T-cell (primary cell): Measurements from ENCODE around the gene GNG14. TPM values are rescaled to one million over a fixed set of nuclear protein-coding genes. Genes with fewer than 3 reads are reported as not detected.
"Not testable (repeated sequence)": the region's sequence is repeated elsewhere in the genome, so short reads cannot be mapped to it uniquely, and the experiment has no call there.

ENCODE experiments used
- ATAC-seq, 4 experiments: fragments of 200-7000 bp in 3 of 4; fragments of 150-1000 bp in 1 of 4; cut with Tn5 transposase; replicated peaks in 1 of 4; 1 replicate in 3 of 4; 2 replicates in 1 of 4; pipeline ENCODE4 v1.10.0; 2021; ENCODE audit warnings: moderate library complexity in 3 of 4, mild to moderate bottlenecking in 2 of 4, moderate number of reproducible peaks in 1 of 4
- CTCF ChIA-PET, 2 donors: fragments of 300-600 bp; sonication (Branson Sonifier 250); formaldehyde crosslinking; loops; one replicate each; lab custom pipeline; 2022; ENCODE audit warnings: antibody characterized with exemption in 2 of 2; lab: Charles Lee
- POLR2A ChIA-PET, 2 donors: fragments of 300-600 bp; sonication (Branson Sonifier 250); formaldehyde crosslinking; loops; one replicate each; lab custom pipeline; 2022; ENCODE audit warnings: antibody characterized with exemption in 2 of 2; lab: Charles Lee
- DNase-seq, 35 experiments: peaks; one replicate each; pipeline versions ENCODE4 v3.0.0 to v3.0.0-alpha.2; 2013 to 2023
- H3K27ac ChIP-seq: one replicate; pipeline ENCODE4 v1.5.1; 2013; ENCODE audit warnings: low read length
- H3K27me3 ChIP-seq, 2 experiments: replicated peaks in 1 of 2; 1 replicate in 1 of 2; 2 replicates in 1 of 2; pipeline versions ENCODE4 v1.6.1 to v1.7.0; 2013; ENCODE audit warnings: low read length in 1 of 2, mixed read lengths in 1 of 2; ENCODE audit not compliant: control insufficient read depth in 2 of 2, insufficient read depth in 2 of 2; ENCODE audit errors: extremely low read depth in 1 of 2
- H3K36me3 ChIP-seq, 2 donors: 1 replicate in 1 of 2; 2 replicates in 1 of 2; pipeline versions ENCODE4 v1.6.1 to v1.7.0; 2013; ENCODE audit warnings: low read length in 1 of 2; ENCODE audit not compliant: control insufficient read depth in 2 of 2, insufficient read depth in 1 of 2; ENCODE audit errors: extremely low read depth in 1 of 2
- H3K4me1 ChIP-seq, 2 experiments: 1 replicate in 1 of 2; 2 replicates in 1 of 2; pipeline versions ENCODE4 v1.6.1 to v1.7.0; 2013; ENCODE audit warnings: low read length in 2 of 2, mixed read lengths in 1 of 2; ENCODE audit not compliant: insufficient read depth in 2 of 2, control insufficient read depth in 1 of 2; ENCODE audit errors: extremely low read depth in 1 of 2
- H3K4me3 ChIP-seq, 2 donors: 1 replicate in 1 of 2; 2 replicates in 1 of 2; pipeline versions ENCODE4 v1.5.1 to v1.7.0; 2013; ENCODE audit warnings: mild to moderate bottlenecking in 2 of 2, low read length in 1 of 2, moderate library complexity in 1 of 2; ENCODE audit not compliant: control insufficient read depth in 1 of 2; ENCODE audit errors: extremely low read depth in 1 of 2
- H3K9me3 ChIP-seq: 2 replicates; pipeline ENCODE4 v1.7.0; 2013
- H3K27ac Mint-ChIP-seq, 2 donors: one replicate each; pipeline ENCODE4 v1.8.0; 2020 to 2021; ENCODE audit warnings: mild to moderate bottlenecking in 2 of 2, mixed read lengths in 2 of 2
- H3K27me3 Mint-ChIP-seq, 2 donors: one replicate each; pipeline ENCODE4 v1.8.0; 2021 to 2022; ENCODE audit warnings: mixed read lengths in 2 of 2
- H3K36me3 Mint-ChIP-seq: one replicate; pipeline ENCODE4 v1.8.0; 2021; ENCODE audit warnings: mixed read lengths
- H3K4me1 Mint-ChIP-seq, 3 donors: one replicate each; pipeline ENCODE4 v1.8.0; 2020 to 2022; ENCODE audit warnings: mixed read lengths in 3 of 3, mild to moderate bottlenecking in 1 of 3
- H3K4me3 Mint-ChIP-seq, 3 donors: one replicate each; pipeline ENCODE4 v1.8.0; 2020 to 2022; ENCODE audit warnings: mild to moderate bottlenecking in 3 of 3, mixed read lengths in 3 of 3, moderate library complexity in 3 of 3
- H3K9me3 Mint-ChIP-seq, 3 donors: one replicate each; pipeline ENCODE4 v1.8.0; 2020 to 2022; ENCODE audit warnings: mixed read lengths in 3 of 3
- WGBS: methylation state at CpG from one replicate; pipeline ENCODE4 v1.1.5; 2013; ENCODE audit warnings: missing lambda C conversion rate; ENCODE audit not compliant: insufficient coverage; 5-methylcytosine and 5-hydroxymethylcytosine counted together
- total RNA-seq, 35 experiments: library from RNA in 6 of 35; stranded (reverse) in 6 of 35; fragments of 120-200 nt in 1 of 35; gene quantifications; one replicate each; pipeline versions ENCODE4 v1.2.1 to v1.2.4 and lab custom pipeline; 2013 to 2026

GNG14 gene
- total RNA-seq, 5 donors from 2014 or later (not counting 1 experiment from before 2014, with no cell fraction given): not detected

GRCh38 chr19:12712077-12712476 lies 24.3 kb downstream of the GNG14 start:
- POLR2A ChIA-PET: interaction anchor here in 1 of 2 donors (0.7 kb wide), 1 partner anchor 333 kb away, joined by 3 read pairs; no protein-coding TSS in a partner anchor
- peaks cover 18% of the 10 kb centered on the region for H3K36me3 Mint-ChIP-seq
- H3K27ac Mint-ChIP-seq: not testable (repeated sequence)

DNA sequence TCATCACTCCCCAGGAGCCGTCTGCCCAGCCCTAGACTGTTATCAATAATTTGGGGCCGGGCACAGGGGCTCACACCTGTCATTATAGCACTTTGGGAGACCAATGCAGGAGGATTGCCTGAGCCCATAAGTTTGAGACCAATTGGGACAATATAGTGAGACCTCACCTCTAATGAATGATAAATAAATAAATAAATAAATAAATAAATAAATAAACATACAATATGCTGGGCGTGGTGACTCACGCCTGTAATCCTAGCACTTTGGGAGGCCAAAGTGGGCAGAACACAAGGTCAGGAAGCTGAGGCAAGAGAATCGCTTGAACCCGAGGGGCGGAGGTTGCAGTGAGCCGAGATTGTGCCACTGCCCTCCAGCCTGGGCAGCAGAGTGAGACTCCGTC lies 25.5 kb downstream of the GNG14 start:
- H3K4me1 Mint-ChIP-seq, H3K4me3 ChIP-seq, DNase-seq, H3K27me3 Mint-ChIP-seq, H3K27ac ChIP-seq, ATAC-seq, H3K9me3 ChIP-seq, H3K4me3 Mint-ChIP-seq, H3K27me3 ChIP-seq, H3K9me3 Mint-ChIP-seq, H3K4me1 ChIP-seq, H3K27ac Mint-ChIP-seq, CTCF ChIA-PET: not testable (repeated sequence)
- WGBS: 92% methylated on average over 2 of the region's 9 CpGs
- POLR2A ChIA-PET: interaction anchor here in 1 of 2 donors (0.6 kb wide), 1 partner anchor 52 kb away, joined by 3 read pairs; no protein-coding TSS in a partner anchor
- peaks cover 22 to 69% of the 10 kb centered on the region in 2 donors for H3K36me3 ChIP-seq
- H3K36me3 Mint-ChIP-seq: peaks cover 18% of the 10 kb centered on the region

More at GRCh38 chr19:12712077-12712476, 24.3 kb downstream of the GNG14 start:
- peak in 1 of 35 experiments; percentile 24 for DNase-seq
- ATAC-seq, H3K4me1 Mint-ChIP-seq, H3K27ac ChIP-seq, H3K4me3 Mint-ChIP-seq, H3K4me3 ChIP-seq, H3K9me3 Mint-ChIP-seq, H3K9me3 ChIP-seq, H3K27me3 ChIP-seq, H3K27me3 Mint-ChIP-seq, H3K4me1 ChIP-seq: not testable (repeated sequence)
- peaks cover 22 to 72% of the 10 kb centered on the region in 2 donors for H3K36me3 ChIP-seq
- CTCF ChIA-PET: interaction anchor here in 1 of 2 donors (0.8 kb wide), 1 partner anchor 15 kb away, joined by 3 read pairs; the partner anchor contains the start of gene FBXW9
- WGBS: no CpG with 5 or more reads among the region's 14 CpGs

GRCh38 chr19:12715102-12715501 lies 27.3 kb downstream of the GNG14 start:
- Mint-ChIP-seq H3K4me1 (peaks cover 0 to 9% (median 2%) of the 10 kb centered on the region in 3 donors), H3K27ac (no peak overlapping the region), H3K27me3 (no peaks in the 10 kb centered on the region), H3K9me3 (no peaks in the 10 kb centered on the region), H3K4me3 (no peak overlapping the region), H3K36me3 (peaks cover 18% of the 10 kb centered on the region)
- WGBS: 96% methylated on average over 15 of the region's 15 CpGs
- no peak for DNase-seq
- POLR2A ChIA-PET: no interaction called here
- H3K27me3 ChIP-seq: no peaks in the 10 kb centered on the region
- CTCF ChIA-PET: interaction anchor here in 1 of 2 donors (0.5 kb wide), 1 partner anchor 33 kb away, joined by 4 read pairs; no protein-coding TSS in a partner anchor
- H3K27ac ChIP-seq: no peak overlapping the region
- peaks cover 0 to under 1% of the 10 kb centered on the region in 2 experiments for H3K4me1 ChIP-seq
- no peak overlapping the region for H3K4me3 ChIP-seq
- no peaks in the 10 kb centered on the region for H3K9me3 ChIP-seq
- ATAC-seq: no peak
- peaks cover 19 to 67% of the 10 kb centered on the region in 2 donors for H3K36me3 ChIP-seq

GRCh38 chr19:12715929-12716328 lies 28.1 kb downstream of the GNG14 start:
- no peak overlapping the region for H3K27ac ChIP-seq
- peaks cover 13% of the 10 kb centered on the region for H3K36me3 Mint-ChIP-seq
- peaks cover 17 to 59% of the 10 kb centered on the region in 2 donors for H3K36me3 ChIP-seq
- DNase-seq (no peak), ATAC-seq (no peak)
- H3K4me3 Mint-ChIP-seq: no peak overlapping the region
- H3K9me3 Mint-ChIP-seq: no peaks in the 10 kb centered on the region
- ChIA-PET CTCF (no interaction called here), POLR2A (interaction anchor here in 1 of 2 donors (0.6 kb wide), 1 partner anchor 13 kb away, joined by 3 read pairs; no protein-coding TSS in a partner anchor)
- H3K27me3 ChIP-seq: no peaks in the 10 kb centered on the region
- H3K4me1 Mint-ChIP-seq: peaks cover 7 to 15% (median 8%) of the 10 kb centered on the region in 3 donors
- no CpG with 5 or more reads among the region's 3 CpGs for WGBS
- no peaks in the 10 kb centered on the region for H3K27me3 Mint-ChIP-seq
- no peak overlapping the region for H3K27ac Mint-ChIP-seq
- no peak overlapping the region for H3K4me3 ChIP-seq
- peaks cover 2 to 9% of the 10 kb centered on the region in 2 experiments for H3K4me1 ChIP-seq
- H3K9me3 ChIP-seq: no peaks in the 10 kb centered on the region

DNA sequence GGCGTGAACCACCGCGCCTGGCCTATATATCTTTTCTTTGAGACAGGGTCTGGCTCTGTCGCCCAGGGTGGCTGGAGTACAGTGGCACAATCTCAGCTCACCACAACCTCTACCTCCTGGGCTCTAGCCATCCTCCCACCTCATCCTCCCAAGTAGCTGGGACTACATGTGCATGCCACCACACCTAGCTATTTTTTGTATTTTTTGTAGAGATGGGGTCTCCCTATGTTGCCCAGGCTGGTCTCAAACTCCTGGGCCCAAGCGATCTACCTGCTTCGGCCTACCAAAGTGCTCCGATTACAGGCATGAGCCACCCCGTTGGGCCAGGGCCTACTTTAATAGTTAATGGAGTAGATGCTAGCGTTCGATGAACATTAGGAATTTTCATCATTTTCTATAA lies 32.5 kb downstream of the GNG14 start:
- H3K4me3 ChIP-seq: peak overlapping the region; percentile 11 to 53
- no peaks in the 10 kb centered on the region for H3K9me3 ChIP-seq
- ChIA-PET POLR2A (no interaction called here), CTCF (no interaction called here)
- WGBS: 93% methylated on average over 6 of the region's 10 CpGs
- no peaks in the 10 kb centered on the region for H3K27me3 ChIP-seq
- ATAC-seq (no peak), DNase-seq (no peak)
- no peak overlapping the region for H3K27ac ChIP-seq
- peaks cover 12 to 38% of the 10 kb centered on the region in 2 experiments for H3K4me1 ChIP-seq
- H3K36me3 Mint-ChIP-seq: peaks cover 4% of the 10 kb centered on the region
- H3K4me1 Mint-ChIP-seq: peaks cover 31 to 42% (median 37%) of the 10 kb centered on the region in 3 donors
- H3K27me3 Mint-ChIP-seq: no peaks in the 10 kb centered on the region
- H3K36me3 ChIP-seq: peaks cover 8 to 25% of the 10 kb centered on the region in 2 donors
- H3K27ac Mint-ChIP-seq: peak overlapping the region; percentile 82 to 91
- H3K9me3 Mint-ChIP-seq: no peaks in the 10 kb centered on the region
- H3K4me3 Mint-ChIP-seq: peak overlapping the region; percentile 69 to 95 (median 83)

DNA sequence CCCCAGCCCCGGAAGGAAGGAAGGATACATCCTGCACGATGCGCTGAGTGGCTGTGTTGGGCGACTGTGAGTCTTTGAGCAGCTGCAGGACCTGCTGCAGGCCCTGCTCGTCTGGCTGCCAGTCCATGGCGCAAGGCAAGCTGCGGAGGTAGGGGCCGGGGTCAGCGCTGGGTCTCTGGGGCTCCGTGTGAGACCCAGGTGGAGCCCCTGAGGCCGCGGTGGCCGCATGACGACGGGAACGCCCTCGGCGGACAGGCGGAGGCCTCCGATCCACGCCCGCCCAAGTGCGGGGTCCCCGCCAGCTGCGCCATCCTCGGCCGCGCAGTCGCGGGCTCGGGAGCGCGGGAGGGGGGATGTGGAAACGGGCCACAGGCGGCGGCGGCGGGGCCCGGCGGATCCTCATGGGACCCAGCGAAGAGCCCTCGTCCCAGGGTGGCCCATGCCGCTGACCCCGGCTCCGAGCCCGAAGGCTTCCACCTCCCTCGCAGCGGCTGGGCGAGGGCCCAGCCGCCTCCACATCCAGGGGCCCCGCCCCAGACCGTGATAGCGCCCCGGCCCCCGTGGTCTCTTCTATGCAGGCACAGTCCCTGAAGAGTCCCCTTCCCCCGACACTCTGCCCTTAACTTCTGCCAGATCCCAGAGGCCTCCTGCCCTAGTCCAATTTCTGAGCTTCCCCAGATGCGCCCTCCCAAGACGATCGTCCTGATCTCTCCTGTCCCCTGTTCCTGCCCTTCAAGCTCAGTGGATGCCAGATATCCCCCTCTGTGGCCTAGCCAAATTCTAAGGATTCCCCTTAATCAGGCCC lies 33.3 kb downstream of the GNG14 start:
- Mint-ChIP-seq H3K9me3 (no peaks in the 10 kb centered on the region), H3K4me3 (peak overlapping the region; percentile 81 to 95 (median 90)), H3K4me1 (peaks cover 31 to 42% (median 37%) of the 10 kb centered on the region in 3 donors), H3K27me3 (no peaks in the 10 kb centered on the region), H3K27ac (peak overlapping the region; percentile 84 to 91), H3K36me3 (peaks cover 4% of the 10 kb centered on the region)
- Histone ChIP-seq H3K4me3 (peak overlapping the region; percentile 53 to 88), H3K9me3 (no peaks in the 10 kb centered on the region), H3K36me3 (peaks cover 3 to 17% of the 10 kb centered on the region in 2 donors), H3K27ac (peak overlapping the region; percentile 34), H3K27me3 (no peaks in the 10 kb centered on the region), H3K4me1 (peaks cover 12 to 38% of the 10 kb centered on the region in 2 experiments)
- ATAC-seq: peak in 1 of 4 experiments; percentile 14
- ChIA-PET POLR2A (interaction anchor here (0.5 to 0.8 kb wide), 5 partner anchors 13 to 53 kb away, joined by 3 to 7 read pairs (median 3); no protein-coding TSS in a partner anchor), CTCF (interaction anchor here (0.5 to 0.9 kb wide), 2 partner anchors 12 kb away, joined by 4 to 8 read pairs; no protein-coding TSS in a partner anchor)
- 12% methylated on average over 59 of the region's 59 CpGs for WGBS
- peak in 2 of 35 experiments; percentile 14 to 31 for DNase-seq
